Peyer's patch (tissue), 4 donors: ENCODE results near the gene CYP27B1. TPM values are rescaled to one million over a fixed set of nuclear protein-coding genes. Genes with fewer than 3 reads are reported as not detected.

Source experiments
- DNase-seq, 3 donors: peaks; one replicate each; pipeline ENCODE4 v3.0.0-alpha.2; 2017 to 2019
- H3K27ac ChIP-seq, 4 donors: fragments of 200-600 bp; sonication (generic); one replicate each; pipeline ENCODE4 v1.5.1; 2016 to 2019
- H3K27me3 ChIP-seq, 2 donors: fragments of 200-600 bp; sonication (generic); one replicate each; pipeline ENCODE4 v1.5.1; 2019
- H3K36me3 ChIP-seq, 3 donors: fragments of 200-600 bp; sonication (generic); one replicate each; pipeline ENCODE4 v1.5.1; 2016 to 2019
- H3K4me1 ChIP-seq, 4 donors: fragments of 200-600 bp; sonication (generic); one replicate each; pipeline ENCODE4 v1.5.1; 2016 to 2019
- H3K4me3 ChIP-seq, 4 donors: fragments of 200-600 bp; sonication (generic); 1 replicate in 3 of 4; 2 replicates in 1 of 4; pipeline ENCODE4 v1.5.1; 2016 to 2019; ENCODE audit warnings: mild to moderate bottlenecking in 1 of 4
- H3K9me3 ChIP-seq, 4 donors: fragments of 200-600 bp; sonication (generic); one replicate each; pipeline ENCODE4 v1.5.1; 2016 to 2019; ENCODE audit warnings: mild to moderate bottlenecking in 1 of 4
- CTCF ChIP-seq, 6 experiments: fragments of 450-650 bp in 4 of 6; fragments of 200-600 bp in 2 of 6; sonication (generic) in 1 of 6; IDR thresholded peaks; one replicate each; pipeline ENCODE4 v1.5.1; 2017 to 2019; ENCODE audit warnings: antibody characterized with exemption in 6 of 6, mild to moderate bottlenecking in 3 of 6, moderate library complexity in 1 of 6
- POLR2A ChIP-seq, 2 donors: fragments of 450-650 bp; IDR thresholded peaks; one replicate each; pipeline ENCODE4 v1.5.1; 2017; ENCODE audit warnings: antibody characterized with exemption in 2 of 2, mild to moderate bottlenecking in 2 of 2, moderate library complexity in 2 of 2
- total RNA-seq, 4 donors: library from RNA; depleted of rRNA; stranded (reverse); fragments of >200 nt; gene quantifications; one replicate each; pipeline ENCODE4 v1.1.0, GENCODE V29; 2016

The CYP27B1 gene
- total RNA-seq, 4 donors from 2014 or later: 1.7 TPM; not detected in 3

- no peak overlapping the region for H3K27ac ChIP-seq
- H3K4me1 ChIP-seq: peaks cover 0 to 32% (median 15%) of the 10 kb centered on the region in 4 donors
- no peak overlapping the region for H3K4me3 ChIP-seq
Measured at GRCh38 chr12:57736741-57737466, 30.0 kb downstream of the CYP27B1 start.

GRCh38 chr12:57735952-57736740 lies 30.7 kb downstream of the CYP27B1 start:
- Histone ChIP-seq H3K4me3 (peak overlapping the region in 1 of 4 donors; percentile 0), H3K27ac (no peak overlapping the region), H3K27me3 (peaks cover 0 to 50% of the 10 kb centered on the region in 2 donors), H3K4me1 (peaks cover 0 to 32% (median 15%) of the 10 kb centered on the region in 4 donors), H3K9me3 (no peaks in the 10 kb centered on the region), H3K36me3 (peaks cover 0 to 6% (median 0%) of the 10 kb centered on the region in 3 donors)
- peak in 1 of 3 donors; percentile 52 for DNase-seq
- TF ChIP-seq POLR2A (IDR thresholded peaks at IDR 0.05) (no peak), CTCF (IDR thresholded peaks at IDR 0.05) (no peak)

More at GRCh38 chr12:57736741-57737466, 30.0 kb downstream of the CYP27B1 start:
- no peak for TF ChIP-seq CTCF (IDR thresholded peaks at IDR 0.05)
- no peak for TF ChIP-seq POLR2A (IDR thresholded peaks at IDR 0.05)
- DNase-seq: no peak
- Histone ChIP-seq H3K9me3 (no peaks in the 10 kb centered on the region), H3K36me3 (peaks cover 0 to 6% (median 0%) of the 10 kb centered on the region in 3 donors), H3K27me3 (peaks cover 0 to 50% of the 10 kb centered on the region in 2 donors)

GRCh38 chr12:57735198-57735855 lies 31.6 kb downstream of the CYP27B1 start:
- H3K36me3 ChIP-seq: peaks cover 0 to 6% (median 0%) of the 10 kb centered on the region in 3 donors

GRCh38 chr12:57734591-57734990 lies 32.3 kb downstream of the CYP27B1 start:
- no peaks in the 10 kb centered on the region for H3K9me3 ChIP-seq
- no peak for DNase-seq
- no peak overlapping the region for H3K4me3 ChIP-seq
- no peak overlapping the region for H3K27ac ChIP-seq
- peaks cover 0 to 6% (median 0%) of the 10 kb centered on the region in 3 donors for H3K36me3 ChIP-seq
- peaks cover 0 to 32% (median 5%) of the 10 kb centered on the region in 4 donors for H3K4me1 ChIP-seq
- TF ChIP-seq POLR2A (IDR thresholded peaks at IDR 0.05): no peak
- no peak for TF ChIP-seq CTCF (IDR thresholded peaks at IDR 0.05)
- peaks cover 0 to 48% of the 10 kb centered on the region in 2 donors for H3K27me3 ChIP-seq

More at GRCh38 chr12:57735198-57735855, 31.6 kb downstream of the CYP27B1 start:
- H3K27me3 ChIP-seq: peaks cover 0 to 50% of the 10 kb centered on the region in 2 donors
- no peak overlapping the region for H3K27ac ChIP-seq
- peak in 1 of 3 donors; percentile 34 for DNase-seq
- no peak overlapping the region for H3K4me3 ChIP-seq
- no peaks in the 10 kb centered on the region for H3K9me3 ChIP-seq
- no peak for TF ChIP-seq POLR2A (IDR thresholded peaks at IDR 0.05)
- no peak for TF ChIP-seq CTCF (IDR thresholded peaks at IDR 0.05)
- H3K4me1 ChIP-seq: peaks cover 0 to 32% (median 10%) of the 10 kb centered on the region in 4 donors

GRCh38 chr12:57733928-57734327 lies 33.0 kb downstream of the CYP27B1 start:
- peaks cover 0 to 32% (median 4%) of the 10 kb centered on the region in 4 donors for H3K4me1 ChIP-seq
- H3K27ac ChIP-seq: no peak overlapping the region
- no peak for TF ChIP-seq POLR2A (IDR thresholded peaks at IDR 0.05)
- no peak for TF ChIP-seq CTCF (IDR thresholded peaks at IDR 0.05)
- DNase-seq: no peak
- H3K9me3 ChIP-seq: no peaks in the 10 kb centered on the region
- H3K27me3 ChIP-seq: peaks cover 0 to 42% of the 10 kb centered on the region in 2 donors
- H3K4me3 ChIP-seq: no peak overlapping the region
- H3K36me3 ChIP-seq: peaks cover 0 to 6% (median 0%) of the 10 kb centered on the region in 3 donors
